Right cardiac atrium (tissue), 5 donors: ENCODE data around the gene YWHAQ. TPM values are rescaled to one million over a fixed set of nuclear protein-coding genes. Genes with fewer than 3 reads are reported as not detected.

Source experiments
- ATAC-seq, 2 donors: fragments of 200-7000 bp; cut with Tn5 transposase; one replicate each; pipeline versions ENCODE4 v1.8.0 to v1.9.1; 2020; ENCODE audit warnings: moderate library complexity in 2 of 2, mild to moderate bottlenecking in 1 of 2
- DNase-seq, 3 donors: peaks; one replicate each; pipeline ENCODE4 v3.0.0-alpha.2; 2020
- H3K27ac ChIP-seq: one replicate; pipeline ENCODE4 v1.5.1; 2013; ENCODE audit warnings: mild to moderate bottlenecking, low read length, control low read depth, moderate library complexity
- H3K27me3 ChIP-seq: one replicate; pipeline ENCODE4 v1.6.1; 2013; ENCODE audit not compliant: control insufficient read depth, insufficient read depth
- H3K4me1 ChIP-seq: one replicate; pipeline ENCODE4 v1.6.1; 2013; ENCODE audit warnings: low read length; ENCODE audit not compliant: control insufficient read depth, insufficient read depth
- H3K4me3 ChIP-seq: one replicate; pipeline ENCODE4 v1.5.1; 2013; ENCODE audit warnings: low read length, control low read depth
- H3K9me3 ChIP-seq: one replicate; pipeline ENCODE4 v1.6.1; 2013; ENCODE audit warnings: low read length; ENCODE audit not compliant: control insufficient read depth
- WGBS: extraction: QIAGEN DNeasy Blood & Tissue Kit; methylation state at CpG from one replicate; pipeline ENCODE4 v1.1.7; 2013; 5-methylcytosine and 5-hydroxymethylcytosine counted together
- intact Hi-C, 4 donors: fragments of 100-400 bp; cut with DNase I; formaldehyde crosslinking; loops; one replicate each; pipeline versions ENCODE4 v1.11.0 to v1.14.0; 2022 to 2023
- polyA plus RNA-seq: library from polyadenylated mRNA; stranded (reverse); fragments of 200-250 nt; gene quantifications from one replicate; pipeline ENCODE4 v1.2.3, GENCODE V29; 2013
- total RNA-seq, 4 donors: library from RNA; stranded (reverse); fragmentation: NEBNext Ultra II Directional; extraction: Animal tissue kit (Norgen Biotek cat#: 25700); gene quantifications; one replicate each; pipeline ENCODE4 v1.2.1, GENCODE V29; 2021
- donor health status: healthy with polysubstance abuse.
- donor health status: DM: no; HTN: yes; CAD: no.
- donor health status: DM: no; HTN: no; CAD: no.
- donor health status: DM: no; HTN: yes; CAD: no; lungs with severe emphysema.
- donor health status: DM: yes; HTN: yes; CAD: no.

YWHAQ gene
- total and polyA plus RNA-seq, 5 donors, result 128 to 201 (median 158) TPM

- Histone ChIP-seq H3K9me3 (no peaks in the 10 kb centered on the region), H3K4me1 (no peaks in the 10 kb centered on the region), H3K27ac (no peak overlapping the region), H3K4me3 (no peak overlapping the region), H3K27me3 (no peaks in the 10 kb centered on the region)
- intact Hi-C loops, result no loop called here
- 64% methylated on average over 3 of the region's 3 CpGs for WGBS
- ATAC-seq (no peak), DNase-seq (no peak)
Observed at GRCh38 chr2:9666306-9666705, 35.5 kb upstream of the YWHAQ start.

GRCh38 chr2:9665898-9666297 lies 35.1 kb upstream of the YWHAQ start:
- no peak for DNase-seq
- intact Hi-C loops, result no loop called here
- WGBS, result 70% methylated on average over 9 of the region's 9 CpGs
- Histone ChIP-seq H3K27me3 (no peaks in the 10 kb centered on the region), H3K27ac (no peak overlapping the region), H3K4me1 (no peaks in the 10 kb centered on the region), H3K4me3 (no peak overlapping the region), H3K9me3 (no peaks in the 10 kb centered on the region)
- no peak for ATAC-seq

GRCh38 chr2:9664365-9664764 lies 33.6 kb upstream of the YWHAQ start:
- H3K9me3 ChIP-seq, result no peaks in the 10 kb centered on the region
- no peak overlapping the region for H3K4me3 ChIP-seq
- H3K27ac ChIP-seq, result no peak overlapping the region
- H3K4me1 ChIP-seq, result no peaks in the 10 kb centered on the region
- intact Hi-C loops, result no loop called here
- no peaks in the 10 kb centered on the region for H3K27me3 ChIP-seq
- 92% methylated on average over 3 of the region's 3 CpGs for WGBS
- DNase-seq (no peak), ATAC-seq (no peak)

GRCh38 chr2:9663008-9663879 lies 32.4 kb upstream of the YWHAQ start:
- ATAC-seq, result no peak
- Histone ChIP-seq H3K27me3 (no peaks in the 10 kb centered on the region), H3K9me3 (no peaks in the 10 kb centered on the region), H3K27ac (no peak overlapping the region), H3K4me3 (no peak overlapping the region), H3K4me1 (no peaks in the 10 kb centered on the region)
- 69% methylated on average over 7 of the region's 7 CpGs for WGBS
- no peak for DNase-seq
- intact Hi-C loops, result no loop called here

GRCh38 chr2:9661261-9661660 lies 30.5 kb upstream of the YWHAQ start:
- intact Hi-C loops, result no loop called here
- 68% methylated on average over 8 of the region's 8 CpGs for WGBS
- no peaks in the 10 kb centered on the region for H3K9me3 ChIP-seq

GRCh38 chr2:9660781-9661180 lies 30.0 kb upstream of the YWHAQ start:
- Histone ChIP-seq H3K4me1 (no peaks in the 10 kb centered on the region), H3K27ac (no peak overlapping the region), H3K4me3 (no peak overlapping the region), H3K27me3 (no peaks in the 10 kb centered on the region), H3K9me3 (no peaks in the 10 kb centered on the region)
- ATAC-seq (no peak), DNase-seq (no peak)
- 73% methylated on average over 7 of the region's 7 CpGs for WGBS
- intact Hi-C loops, result no loop called here

More at GRCh38 chr2:9661261-9661660, 30.5 kb upstream of the YWHAQ start:
- Histone ChIP-seq H3K4me3 (no peak overlapping the region), H3K27me3 (no peaks in the 10 kb centered on the region), H3K27ac (no peak overlapping the region), H3K4me1 (no peaks in the 10 kb centered on the region)
- ATAC-seq, result no peak
- no peak for DNase-seq

GRCh38 chr2:9660154-9660553 lies 29.4 kb upstream of the YWHAQ start:
- no peaks in the 10 kb centered on the region for H3K9me3 ChIP-seq
- DNase-seq, result no peak
- no peak overlapping the region for H3K4me3 ChIP-seq
- intact Hi-C loops, result no loop called here
- no peak overlapping the region for H3K27ac ChIP-seq
- no peak for ATAC-seq
- no peaks in the 10 kb centered on the region for H3K4me1 ChIP-seq
- no peaks in the 10 kb centered on the region for H3K27me3 ChIP-seq
- WGBS, result 88% methylated on average over 15 of the region's 15 CpGs

GRCh38 chr2:9658972-9659371 lies 28.2 kb upstream of the YWHAQ start:
- no peak for ATAC-seq

GRCh38 chr2:9657731-9658130 lies 26.9 kb upstream of the YWHAQ start:
- intact Hi-C loops, result no loop called here
- no peaks in the 10 kb centered on the region for H3K9me3 ChIP-seq
- no peaks in the 10 kb centered on the region for H3K4me1 ChIP-seq
- DNase-seq (no peak), ATAC-seq (no peak)
- no peak overlapping the region for H3K27ac ChIP-seq
- 86% methylated on average over 6 of the region's 6 CpGs for WGBS
- H3K27me3 ChIP-seq, result no peaks in the 10 kb centered on the region
- no peak overlapping the region for H3K4me3 ChIP-seq

More at GRCh38 chr2:9658972-9659371, 28.2 kb upstream of the YWHAQ start:
- no peak overlapping the region for H3K27ac ChIP-seq
- no peaks in the 10 kb centered on the region for H3K4me1 ChIP-seq
- intact Hi-C loops, result no loop called here
- no peak for DNase-seq
- 88% methylated on average over 9 of the region's 9 CpGs for WGBS
- H3K4me3 ChIP-seq, result no peak overlapping the region
- H3K27me3 ChIP-seq, result no peaks in the 10 kb centered on the region
- no peaks in the 10 kb centered on the region for H3K9me3 ChIP-seq

- 85% methylated on average over 6 of the region's 6 CpGs for WGBS
Observed at GRCh38 chr2:9657083-9657482, 26.3 kb upstream of the YWHAQ start.

GRCh38 chr2:9656270-9656766 lies 25.5 kb upstream of the YWHAQ start:
- ATAC-seq (no peak), DNase-seq (no peak)
- Histone ChIP-seq H3K4me3 (no peak overlapping the region), H3K27me3 (no peaks in the 10 kb centered on the region), H3K4me1 (no peaks in the 10 kb centered on the region), H3K9me3 (no peaks in the 10 kb centered on the region), H3K27ac (no peak overlapping the region)
- WGBS, result 87% methylated on average over 11 of the region's 11 CpGs
- intact Hi-C loops, result no loop called here

More at GRCh38 chr2:9657083-9657482, 26.3 kb upstream of the YWHAQ start:
- intact Hi-C loops, result no loop called here
- Histone ChIP-seq H3K4me1 (no peaks in the 10 kb centered on the region), H3K27me3 (no peaks in the 10 kb centered on the region), H3K9me3 (no peaks in the 10 kb centered on the region), H3K27ac (no peak overlapping the region), H3K4me3 (no peak overlapping the region)
- ATAC-seq, result no peak
- DNase-seq, result no peak
